Measurements from ENCODE around the gene RMI2.

RMI2 gene

GRCh38 chr16:11310634-11310977 is 34.7 kb upstream of the RMI2 start:
- FAIRE-seq, result no peak

GRCh38 chr16:11310997-11311561 is 34.2 kb upstream of the RMI2 start:
- FAIRE-seq, result no peak

GRCh38 chr16:11312718-11313492 is 32.4 kb upstream of the RMI2 start:
- FAIRE-seq, result no peak

GRCh38 chr16:11313493-11314308 is 31.6 kb upstream of the RMI2 start:
- FAIRE-seq, result no peak

GRCh38 chr16:11314309-11314894 is 30.9 kb upstream of the RMI2 start:
- FAIRE-seq, result no peak

- FAIRE-seq, result no peak
Measured at GRCh38 chr16:11315510-11315909, 29.7 kb upstream of the RMI2 start.

GRCh38 chr16:11316331-11317015 is 28.8 kb upstream of the RMI2 start:
- FAIRE-seq, result no peak

GRCh38 chr16:11318817-11319216 is 26.4 kb upstream of the RMI2 start:
- no peak for FAIRE-seq

GRCh38 chr16:11319529-11320146 is 25.6 kb upstream of the RMI2 start:
- FAIRE-seq, result no peak

GRCh38 chr16:11320170-11320569 is 25.1 kb upstream of the RMI2 start:
- no peak for FAIRE-seq

GRCh38 chr16:11321662-11322061 is 23.6 kb upstream of the RMI2 start:
- FAIRE-seq, result no peak

- FAIRE-seq, result no peak
Measured at GRCh38 chr16:11322823-11323222, 22.4 kb upstream of the RMI2 start.

GRCh38 chr16:11323551-11324336 is 21.5 kb upstream of the RMI2 start:
- no peak for FAIRE-seq

- FAIRE-seq, result no peak
Measured at GRCh38 chr16:11325404-11326083, 19.7 kb upstream of the RMI2 start.

- no peak for FAIRE-seq
Measured at GRCh38 chr16:11326084-11326736, 19.0 kb upstream of the RMI2 start.

- no peak for FAIRE-seq
Measured at GRCh38 chr16:11326737-11327276, 18.5 kb upstream of the RMI2 start.

- FAIRE-seq, result no peak
Measured at GRCh38 chr16:11327277-11328171, 17.7 kb upstream of the RMI2 start.

- no peak for FAIRE-seq
Measured at GRCh38 chr16:11328172-11329070, 16.8 kb upstream of the RMI2 start.
